ENCODE measurements around the gene UBR7. TPM values are rescaled to one million over a fixed set of nuclear protein-coding genes. Genes with fewer than 3 reads are reported as not detected.

UBR7 gene
- total RNA-seq, 1 donor = 20.6 TPM

- no peak overlapping the region for H3K27ac ChIP-seq (ENCODE audit: low read depth, low read length)
- H3K9me3 ChIP-seq (ENCODE audit: low read depth, low read length) = no peaks in the 10 kb centered on the region
- no peak overlapping the region for H2AFZ ChIP-seq (ENCODE audit: low read length)
- H3K4me1 ChIP-seq (ENCODE audit: insufficient read depth, low read length) = peaks cover 12% of the 10 kb centered on the region
- H3K4me2 ChIP-seq (ENCODE audit: insufficient read depth, low read length) = peak overlapping the region; percentile 2
- peaks cover 8% of the 10 kb centered on the region for H3K36me3 ChIP-seq (ENCODE audit: insufficient read depth, low read length)
- no peak for DNase-seq (ENCODE audit: insufficient read length, low spot score, missing footprints)
- H4K20me1 ChIP-seq (ENCODE audit: insufficient read depth, low read length) = peaks cover 9% of the 10 kb centered on the region
- no peak overlapping the region for H3K4me3 ChIP-seq (ENCODE audit: insufficient read depth, low read length)
- peaks cover 45% of the 10 kb centered on the region for H3K79me2 ChIP-seq (ENCODE audit: insufficient read depth, low read length)
- no peaks in the 10 kb centered on the region for H3K27me3 ChIP-seq (ENCODE audit: insufficient read depth, low read length)
- TF ChIP-seq CTCF (IDR thresholded peaks at IDR 0.05; ENCODE audit: extremely low read depth, low read depth, low read length) = no peak
These were observed 20.6 kb upstream of the UBR7 start for GRCh38 chr14:93186466-93186865.

DNA sequence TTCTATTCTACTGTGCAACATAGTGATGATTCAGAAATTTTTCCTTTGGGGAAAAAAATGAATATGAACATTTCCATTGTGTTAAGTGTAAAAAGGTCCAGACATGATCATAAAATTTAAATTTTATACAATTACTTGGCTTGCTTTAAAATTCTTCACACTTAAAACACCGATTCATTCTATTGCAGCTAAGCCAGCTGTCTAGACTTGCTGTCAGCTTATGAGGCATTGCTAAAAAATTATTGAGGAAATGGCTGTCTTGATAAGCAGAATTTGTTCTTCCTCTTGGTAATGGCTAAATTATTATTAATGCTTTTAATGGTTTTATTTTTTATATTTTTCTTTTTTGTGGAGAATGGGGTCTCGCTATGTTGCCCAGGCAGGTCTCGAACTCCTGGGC is 20.1 kb upstream of the UBR7 start:
- H3K79me2 ChIP-seq (ENCODE audit: insufficient read depth, low read length) = peaks cover 45% of the 10 kb centered on the region
- peaks cover 12% of the 10 kb centered on the region for H3K4me1 ChIP-seq (ENCODE audit: insufficient read depth, low read length)
- no peak overlapping the region for H3K4me3 ChIP-seq (ENCODE audit: insufficient read depth, low read length)
- no peaks in the 10 kb centered on the region for H3K9me3 ChIP-seq (ENCODE audit: low read depth, low read length)
- no peak for DNase-seq (ENCODE audit: insufficient read length, low spot score, missing footprints)
- no peak overlapping the region for H3K27ac ChIP-seq (ENCODE audit: low read depth, low read length)
- H3K27me3 ChIP-seq (ENCODE audit: insufficient read depth, low read length) = no peaks in the 10 kb centered on the region
- H2AFZ ChIP-seq (ENCODE audit: low read length) = no peak overlapping the region
- H3K4me2 ChIP-seq (ENCODE audit: insufficient read depth, low read length) = no peak overlapping the region
- H3K36me3 ChIP-seq (ENCODE audit: insufficient read depth, low read length) = peaks cover 8% of the 10 kb centered on the region
- TF ChIP-seq CTCF (IDR thresholded peaks at IDR 0.05; ENCODE audit: extremely low read depth, low read depth, low read length) = no peak
- peaks cover 9% of the 10 kb centered on the region for H4K20me1 ChIP-seq (ENCODE audit: insufficient read depth, low read length)

GRCh38 chr14:93195316-93195999 is 11.6 kb upstream of the UBR7 start:
- no peak overlapping the region for H2AFZ ChIP-seq (ENCODE audit: low read length)
- H3K36me3 ChIP-seq (ENCODE audit: insufficient read depth, low read length) = no peaks in the 10 kb centered on the region
- no peak overlapping the region for H3K4me3 ChIP-seq (ENCODE audit: insufficient read depth, low read length)
- H3K27me3 ChIP-seq (ENCODE audit: insufficient read depth, low read length) = no peaks in the 10 kb centered on the region
- no peak overlapping the region for H3K27ac ChIP-seq (ENCODE audit: low read depth, low read length)
- no peak overlapping the region for H3K4me2 ChIP-seq (ENCODE audit: insufficient read depth, low read length)
- TF ChIP-seq CTCF (IDR thresholded peaks at IDR 0.05; ENCODE audit: extremely low read depth, low read depth, low read length) = no peak
- no peaks in the 10 kb centered on the region for H3K9me3 ChIP-seq (ENCODE audit: low read depth, low read length)
- no peak for DNase-seq (ENCODE audit: insufficient read length, low spot score, missing footprints)
- H4K20me1 ChIP-seq (ENCODE audit: insufficient read depth, low read length) = no peaks in the 10 kb centered on the region
- H3K79me2 ChIP-seq (ENCODE audit: insufficient read depth, low read length) = no peaks in the 10 kb centered on the region
- no peaks in the 10 kb centered on the region for H3K4me1 ChIP-seq (ENCODE audit: insufficient read depth, low read length)

DNA sequence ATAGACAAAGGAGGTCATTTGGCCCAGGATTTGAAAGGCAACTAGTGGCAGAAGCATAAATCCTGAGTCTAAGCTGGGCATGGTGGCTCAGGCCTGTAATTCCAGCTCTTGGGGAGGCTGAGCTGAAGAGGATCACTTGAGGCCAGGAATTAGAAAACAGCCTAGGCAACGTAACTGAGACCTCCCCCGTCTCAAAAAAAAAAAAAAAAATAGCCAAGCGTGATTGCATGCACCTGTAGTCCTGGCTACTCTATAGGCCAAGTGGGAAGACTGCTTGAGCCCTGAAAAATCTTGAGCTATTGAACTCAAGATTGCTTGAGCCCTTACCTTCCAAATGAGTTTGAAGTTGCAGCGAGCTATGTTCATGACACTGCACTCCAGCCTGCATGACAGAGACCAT is 8.0 kb upstream of the UBR7 start:
- H3K4me1 ChIP-seq (ENCODE audit: insufficient read depth, low read length) = no peaks in the 10 kb centered on the region
- no peak overlapping the region for H3K4me3 ChIP-seq (ENCODE audit: insufficient read depth, low read length)
- no peaks in the 10 kb centered on the region for H3K9me3 ChIP-seq (ENCODE audit: low read depth, low read length)
- no peak for TF ChIP-seq CTCF (IDR thresholded peaks at IDR 0.05; ENCODE audit: extremely low read depth, low read depth, low read length)
- H3K27me3 ChIP-seq (ENCODE audit: insufficient read depth, low read length) = no peaks in the 10 kb centered on the region
- H3K79me2 ChIP-seq (ENCODE audit: insufficient read depth, low read length) = peaks cover 6% of the 10 kb centered on the region
- H2AFZ ChIP-seq (ENCODE audit: low read length) = no peak overlapping the region
- no peaks in the 10 kb centered on the region for H4K20me1 ChIP-seq (ENCODE audit: insufficient read depth, low read length)
- no peak overlapping the region for H3K4me2 ChIP-seq (ENCODE audit: insufficient read depth, low read length)
- no peak overlapping the region for H3K27ac ChIP-seq (ENCODE audit: low read depth, low read length)
- H3K36me3 ChIP-seq (ENCODE audit: insufficient read depth, low read length) = no peaks in the 10 kb centered on the region
- DNase-seq (ENCODE audit: insufficient read length, low spot score, missing footprints) = no peak
